GM12878 (cell line): Measurements from ENCODE around the gene DNAJC11. TPM values are rescaled to one million over a fixed set of nuclear protein-coding genes. Genes with fewer than 3 reads are reported as not detected.

Experiments
- ATAC-seq: fragments of 200-7000 bp; cut with Tn5 transposase; 3 replicates; pipeline ENCODE4 v1.9.1; 2020; ENCODE audit warnings: mild to moderate bottlenecking, moderate library complexity
- BruUV-seq: library from RNA; stranded (reverse); fragments of 400-500 nt; replicated peaks from 2 replicates; lab custom pipeline; 2021; lab: Mats Ljungman, UMichigan
- CTCF ChIA-PET: fragments of 300-600 bp; sonication (Branson Sonifier 250); formaldehyde crosslinking; extraction: SDS; loops from one replicate; lab custom pipeline; 2021; ENCODE audit warnings: inconsistent platforms; lab: Yijun Ruan, JAX
- POLR2A ChIA-PET: fragments of 350-600 bp; formaldehyde crosslinking; extraction: SDS; loops from one replicate; lab custom pipeline; 2021; ENCODE audit warnings: inconsistent platforms; lab: Charles Lee
- RAD21 ChIA-PET: fragments of 300-600 bp; sonication (Branson Sonifier 250); formaldehyde crosslinking; loops from one replicate; lab custom pipeline; 2023; ENCODE audit warnings: antibody characterized with exemption; ENCODE audit not compliant: unreplicated experiment; lab: Charles Lee
- SMC1A ChIA-PET: fragments of 300-600 bp; sonication (Branson Sonifier 250); formaldehyde crosslinking; loops from one replicate; lab custom pipeline; 2023; ENCODE audit not compliant: unreplicated experiment, uncharacterized antibody; lab: Charles Lee
- DNase-seq: peaks from one replicate; pipeline ENCODE4 v3.0.0-alpha.2; 2011; ENCODE audit warnings: low read depth, low spot score
- FAIRE-seq: peaks from 3 replicates; lab custom pipeline; 2011; peaks lifted over from hg19 to GRCh38; lab: Jason Lieb, UNC
- H2AFZ ChIP-seq: 2 replicates; pipeline ENCODE4 v1.6.0; 2011; ENCODE audit warnings: low read depth, low read length, control low read depth; ENCODE audit not compliant: control insufficient read depth
- H3K27ac ChIP-seq: 2 replicates; pipeline ENCODE4 v1.5.1; 2011; ENCODE audit warnings: control low read depth; ENCODE audit not compliant: control insufficient read depth, insufficient read depth
- H3K27me3 ChIP-seq, 2 experiments: replicated peaks in 1 of 2; 2 replicates each; pipeline versions ENCODE4 v1.6.0 to v1.6.1; 2011; ENCODE audit warnings: low read length in 1 of 2; ENCODE audit not compliant: control insufficient read depth in 2 of 2, insufficient read depth in 2 of 2
- H3K36me3 ChIP-seq, 2 experiments: 2 replicates each; pipeline ENCODE4 v1.5.1; 2011; ENCODE audit warnings: low read length in 1 of 2; ENCODE audit not compliant: control insufficient read depth in 2 of 2, insufficient read depth in 2 of 2
- H3K4me1 ChIP-seq: 2 replicates; pipeline ENCODE4 v1.6.1; 2011; ENCODE audit warnings: mild to moderate bottlenecking, low read length, moderate library complexity, mixed read lengths; ENCODE audit not compliant: control insufficient read depth, insufficient read depth
- H3K4me2 ChIP-seq: 2 replicates; pipeline ENCODE4 v1.6.0; 2011; ENCODE audit warnings: control low read depth; ENCODE audit not compliant: control insufficient read depth, insufficient read depth
- H3K4me3 ChIP-seq: fragments of 200-600 bp; sonication (generic); 2 replicates; pipeline ENCODE4 v1.5.1; 2016
- H3K79me2 ChIP-seq: 2 replicates; pipeline ENCODE4 v1.6.0; 2011; ENCODE audit warnings: low read length; ENCODE audit not compliant: control insufficient read depth, insufficient read depth
- H3K9ac ChIP-seq: 2 replicates; pipeline ENCODE4 v1.8.0; 2011; ENCODE audit warnings: low read length, control low read depth, mixed read lengths; ENCODE audit not compliant: control insufficient read depth, insufficient read depth
- H3K9me3 ChIP-seq: replicated peaks from 3 replicates; pipeline ENCODE4 v1.5.1; 2011; ENCODE audit warnings: mild to moderate bottlenecking, low read length; ENCODE audit not compliant: control insufficient read depth, insufficient read depth
- H4K20me1 ChIP-seq: 2 replicates; pipeline ENCODE4 v1.6.0; 2011; ENCODE audit not compliant: control insufficient read depth, insufficient read depth
- BCL11A ChIP-seq: IDR thresholded peaks from 2 replicates; pipeline ENCODE4 v1.6.1; 2011; ENCODE audit warnings: low read depth, low read length
- CBX5 ChIP-seq: sonication (generic); IDR thresholded peaks from 2 replicates; pipeline ENCODE4 v1.6.1; 2016; ENCODE audit warnings: low read depth, moderate library complexity, mild to moderate bottlenecking, inconsistent platforms
- CHD2 ChIP-seq: IDR thresholded peaks from 2 replicates; pipeline ENCODE4 v1.6.1; 2011; ENCODE audit warnings: low read depth, low read length, improper control_type of control experiment, borderline replicate concordance
- CHD4 ChIP-seq: fragments of 200-600 bp; sonication (generic); IDR thresholded peaks from 2 replicates; pipeline ENCODE4 v1.6.1; 2016; ENCODE audit warnings: mild to moderate bottlenecking
- IKZF1 ChIP-seq: fragments of 450-650 bp; conservative IDR thresholded peaks from 2 replicates; pipeline ENCODE4 v1.6.1; 2017; ENCODE audit warnings: antibody characterized with exemption, mild to moderate bottlenecking
- IRF4 ChIP-seq: IDR thresholded peaks from 2 replicates; pipeline ENCODE4 v1.6.1; 2011; ENCODE audit warnings: low read depth, low read length
- MXI1 ChIP-seq: fragments of 150-350 bp; IDR thresholded peaks from 2 replicates; pipeline ENCODE4 v1.6.1; 2011; ENCODE audit warnings: low read depth, mild to moderate bottlenecking, inconsistent platforms, low read length, improper control_type of control experiment
- NFXL1 ChIP-seq: fragments of 450-650 bp; IDR thresholded peaks from 2 replicates; pipeline ENCODE4 v1.6.1; 2017; ENCODE audit warnings: antibody characterized with exemption, mild to moderate bottlenecking, borderline replicate concordance
- NR2F1 ChIP-seq: fragments of 450-650 bp; conservative IDR thresholded peaks from 2 replicates; pipeline ENCODE4 v1.6.1; 2017; ENCODE audit warnings: mild to moderate bottlenecking
- POU2F2 ChIP-seq: IDR thresholded peaks from 3 replicates; pipeline ENCODE4 v1.6.1; 2011; ENCODE audit warnings: low read depth, mild to moderate bottlenecking, low read length, borderline replicate concordance
- SMC3 ChIP-seq: IDR thresholded peaks from 2 replicates; pipeline ENCODE4 v1.6.1; 2011; ENCODE audit warnings: low read length, improper control_type of control experiment, borderline replicate concordance
- TARDBP ChIP-seq: IDR thresholded peaks from 2 replicates; pipeline ENCODE4 v1.6.1; 2016; ENCODE audit warnings: borderline replicate concordance
- ZNF217 ChIP-seq: fragments of 450-650 bp; IDR thresholded peaks from 2 replicates; pipeline ENCODE4 v1.6.1; 2017; ENCODE audit warnings: antibody characterized with exemption, mild to moderate bottlenecking
- ZNF24 ChIP-seq: fragments of 450-650 bp; IDR thresholded peaks from 2 replicates; pipeline ENCODE4 v1.6.1; 2017; ENCODE audit warnings: antibody characterized with exemption, mild to moderate bottlenecking
- WGBS: methylation state at CpG from one replicate; pipeline ENCODE4 v1.1.6; 2016; ENCODE audit warnings: low lambda C conversion rate; ENCODE audit not compliant: insufficient replicate concordance, insufficient coverage; ENCODE audit errors: missing lambda C conversion rate; 5-methylcytosine and 5-hydroxymethylcytosine counted together
- in situ Hi-C: fragments of 300-500 bp; cut with MboI; formaldehyde crosslinking; loops from 9 replicates; pipeline ENCODE4 v1.14.3; 2018; ENCODE audit warnings: mixed read lengths
- intact Hi-C: fragments of 100-400 bp; cut with micrococcal nuclease; formaldehyde crosslinking; loops from one replicate; pipeline ENCODE4 v1.14.2; 2022; ENCODE audit not compliant: unreplicated experiment
- polyA plus RNA-seq, 11 experiments: library from polyadenylated mRNA; depleted of rRNA in 4 of 11; unstranded in 6 of 11; stranded (reverse) in 5 of 11; fragments of >200 nt; fragmentation: Nextera tagmentation in 4 of 11; fragmentation: Illumina TruSeq in 1 of 11; extraction: Ambion mirVana in 4 of 11; extraction: Trizol in 1 of 11; gene quantifications; 1 replicate in 1 of 11; 2 replicates in 10 of 11; pipeline versions ENCODE4 v1.2.1 to v1.2.3, GENCODE V29; 2011 to 2016; ENCODE audit warnings: inconsistent platforms in 2 of 11, missing spikeins in 2 of 11, low read depth in 1 of 11
- total RNA-seq, 4 experiments: library from RNA; depleted of rRNA in 3 of 4; stranded (reverse); fragments of >200 nt in 3 of 4; fragmentation: Illumina TruSeq in 1 of 4; extraction: Trizol in 1 of 4; gene quantifications; 2 replicates each; pipeline versions ENCODE4 v1.2.1 to v1.2.3, GENCODE V29; 2013 to 2021
- TF ChIP-seq, protein P1 (sequence below): fragments of 450-650 bp; IDR thresholded peaks from 2 replicates; pipeline ENCODE4 v1.6.1; 2017; ENCODE audit warnings: mild to moderate bottlenecking
- TF ChIP-seq, protein P2 (sequence below): fragments of 150-350 bp; IDR thresholded peaks from 2 replicates; pipeline ENCODE4 v1.6.1; 2016; ENCODE audit warnings: low read depth, low read length
- TF ChIP-seq, protein P3 (sequence below): fragments of 450-650 bp; IDR thresholded peaks from 2 replicates; pipeline ENCODE4 v1.6.1; 2017; ENCODE audit warnings: mild to moderate bottlenecking, moderate library complexity

DNAJC11 gene
- total and polyA plus RNA-seq, 10 of the 15 experiments (the other 5 are each of a cell fraction or from before 2014, with no cell fraction given), result 5.0 to 58.8 (median 39.5) TPM

DNA sequence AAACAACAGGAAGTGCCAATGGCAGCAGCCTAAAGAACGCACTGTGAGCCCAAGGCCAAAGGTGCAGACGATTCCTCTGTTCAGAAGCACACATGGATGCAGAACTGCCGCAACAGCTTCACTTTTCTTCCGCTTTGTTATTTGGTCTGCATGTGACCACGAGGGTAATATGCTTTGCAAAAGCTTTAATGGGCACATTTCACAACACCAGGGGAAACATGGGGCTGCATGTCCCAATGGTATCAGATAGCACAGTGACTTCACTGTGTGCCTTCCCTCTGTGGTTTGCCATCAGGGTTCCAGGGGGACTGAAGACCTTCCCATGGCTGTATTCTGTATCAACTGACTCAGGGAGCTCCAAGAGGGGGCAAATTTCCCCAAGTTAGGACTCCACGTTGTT, 48.6 kb downstream of the DNAJC11 start:
- ChIA-PET RAD21 (no interaction called here), CTCF (no interaction called here), POLR2A (no interaction called here), SMC1A (no interaction called here)
- no peaks in the 10 kb centered on the region for H4K20me1 ChIP-seq
- H3K27ac ChIP-seq, result no peak overlapping the region
- H3K79me2 ChIP-seq, result no peaks in the 10 kb centered on the region
- FAIRE-seq (no peak), ATAC-seq (no peak), DNase-seq (no peak)
- H3K9ac ChIP-seq, result no peak overlapping the region
- H3K36me3 ChIP-seq, result peaks cover 20 to 28% of the 10 kb centered on the region in 2 experiments
- H3K9me3 ChIP-seq, result no peaks in the 10 kb centered on the region
- BruUV-seq, result no TSS peak
- TF ChIP-seq ZNF24 (no peak), POU2F2 (no peak), CBX5 (no peak), CHD2 (no peak), MXI1 (no peak), SMC3 (no peak), ZNF217 (no peak), NFXL1 (no peak), NR2F1 (no peak), TARDBP (no peak), CHD4 (no peak), IRF4 (no peak), IKZF1 (no peak), BCL11A (no peak)
- TF ChIP-seq, protein P1, sequence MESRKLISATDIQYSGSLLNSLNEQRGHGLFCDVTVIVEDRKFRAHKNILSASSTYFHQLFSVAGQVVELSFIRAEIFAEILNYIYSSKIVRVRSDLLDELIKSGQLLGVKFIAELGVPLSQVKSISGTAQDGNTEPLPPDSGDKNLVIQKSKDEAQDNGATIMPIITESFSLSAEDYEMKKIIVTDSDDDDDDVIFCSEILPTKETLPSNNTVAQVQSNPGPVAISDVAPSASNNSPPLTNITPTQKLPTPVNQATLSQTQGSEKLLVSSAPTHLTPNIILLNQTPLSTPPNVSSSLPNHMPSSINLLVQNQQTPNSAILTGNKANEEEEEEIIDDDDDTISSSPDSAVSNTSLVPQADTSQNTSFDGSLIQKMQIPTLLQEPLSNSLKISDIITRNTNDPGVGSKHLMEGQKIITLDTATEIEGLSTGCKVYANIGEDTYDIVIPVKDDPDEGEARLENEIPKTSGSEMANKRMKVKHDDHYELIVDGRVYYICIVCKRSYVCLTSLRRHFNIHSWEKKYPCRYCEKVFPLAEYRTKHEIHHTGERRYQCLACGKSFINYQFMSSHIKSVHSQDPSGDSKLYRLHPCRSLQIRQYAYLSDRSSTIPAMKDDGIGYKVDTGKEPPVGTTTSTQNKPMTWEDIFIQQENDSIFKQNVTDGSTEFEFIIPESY, result no peak
- TF ChIP-seq, protein P2, sequence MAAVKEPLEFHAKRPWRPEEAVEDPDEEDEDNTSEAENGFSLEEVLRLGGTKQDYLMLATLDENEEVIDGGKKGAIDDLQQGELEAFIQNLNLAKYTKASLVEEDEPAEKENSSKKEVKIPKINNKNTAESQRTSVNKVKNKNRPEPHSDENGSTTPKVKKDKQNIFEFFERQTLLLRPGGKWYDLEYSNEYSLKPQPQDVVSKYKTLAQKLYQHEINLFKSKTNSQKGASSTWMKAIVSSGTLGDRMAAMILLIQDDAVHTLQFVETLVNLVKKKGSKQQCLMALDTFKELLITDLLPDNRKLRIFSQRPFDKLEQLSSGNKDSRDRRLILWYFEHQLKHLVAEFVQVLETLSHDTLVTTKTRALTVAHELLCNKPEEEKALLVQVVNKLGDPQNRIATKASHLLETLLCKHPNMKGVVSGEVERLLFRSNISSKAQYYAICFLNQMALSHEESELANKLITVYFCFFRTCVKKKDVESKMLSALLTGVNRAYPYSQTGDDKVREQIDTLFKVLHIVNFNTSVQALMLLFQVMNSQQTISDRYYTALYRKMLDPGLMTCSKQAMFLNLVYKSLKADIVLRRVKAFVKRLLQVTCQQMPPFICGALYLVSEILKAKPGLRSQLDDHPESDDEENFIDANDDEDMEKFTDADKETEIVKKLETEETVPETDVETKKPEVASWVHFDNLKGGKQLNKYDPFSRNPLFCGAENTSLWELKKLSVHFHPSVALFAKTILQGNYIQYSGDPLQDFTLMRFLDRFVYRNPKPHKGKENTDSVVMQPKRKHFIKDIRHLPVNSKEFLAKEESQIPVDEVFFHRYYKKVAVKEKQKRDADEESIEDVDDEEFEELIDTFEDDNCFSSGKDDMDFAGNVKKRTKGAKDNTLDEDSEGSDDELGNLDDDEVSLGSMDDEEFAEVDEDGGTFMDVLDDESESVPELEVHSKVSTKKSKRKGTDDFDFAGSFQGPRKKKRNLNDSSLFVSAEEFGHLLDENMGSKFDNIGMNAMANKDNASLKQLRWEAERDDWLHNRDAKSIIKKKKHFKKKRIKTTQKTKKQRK, result no peak
- TF ChIP-seq, protein P3, sequence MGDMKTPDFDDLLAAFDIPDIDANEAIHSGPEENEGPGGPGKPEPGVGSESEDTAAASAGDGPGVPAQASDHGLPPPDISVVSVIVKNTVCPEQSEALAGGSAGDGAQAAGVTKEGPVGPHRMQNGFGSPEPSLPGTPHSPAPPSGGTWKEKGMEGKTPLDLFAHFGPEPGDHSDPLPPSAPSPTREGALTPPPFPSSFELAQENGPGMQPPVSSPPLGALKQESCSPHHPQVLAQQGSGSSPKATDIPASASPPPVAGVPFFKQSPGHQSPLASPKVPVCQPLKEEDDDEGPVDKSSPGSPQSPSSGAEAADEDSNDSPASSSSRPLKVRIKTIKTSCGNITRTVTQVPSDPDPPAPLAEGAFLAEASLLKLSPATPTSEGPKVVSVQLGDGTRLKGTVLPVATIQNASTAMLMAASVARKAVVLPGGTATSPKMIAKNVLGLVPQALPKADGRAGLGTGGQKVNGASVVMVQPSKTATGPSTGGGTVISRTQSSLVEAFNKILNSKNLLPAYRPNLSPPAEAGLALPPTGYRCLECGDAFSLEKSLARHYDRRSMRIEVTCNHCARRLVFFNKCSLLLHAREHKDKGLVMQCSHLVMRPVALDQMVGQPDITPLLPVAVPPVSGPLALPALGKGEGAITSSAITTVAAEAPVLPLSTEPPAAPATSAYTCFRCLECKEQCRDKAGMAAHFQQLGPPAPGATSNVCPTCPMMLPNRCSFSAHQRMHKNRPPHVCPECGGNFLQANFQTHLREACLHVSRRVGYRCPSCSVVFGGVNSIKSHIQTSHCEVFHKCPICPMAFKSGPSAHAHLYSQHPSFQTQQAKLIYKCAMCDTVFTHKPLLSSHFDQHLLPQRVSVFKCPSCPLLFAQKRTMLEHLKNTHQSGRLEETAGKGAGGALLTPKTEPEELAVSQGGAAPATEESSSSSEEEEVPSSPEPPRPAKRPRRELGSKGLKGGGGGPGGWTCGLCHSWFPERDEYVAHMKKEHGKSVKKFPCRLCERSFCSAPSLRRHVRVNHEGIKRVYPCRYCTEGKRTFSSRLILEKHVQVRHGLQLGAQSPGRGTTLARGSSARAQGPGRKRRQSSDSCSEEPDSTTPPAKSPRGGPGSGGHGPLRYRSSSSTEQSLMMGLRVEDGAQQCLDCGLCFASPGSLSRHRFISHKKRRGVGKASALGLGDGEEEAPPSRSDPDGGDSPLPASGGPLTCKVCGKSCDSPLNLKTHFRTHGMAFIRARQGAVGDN, result no peak
- intact Hi-C loops, result no loop called here
- 78% methylated on average over 6 of the region's 6 CpGs for WGBS
- no peak overlapping the region for H2AFZ ChIP-seq
- no peak overlapping the region for H3K4me2 ChIP-seq
- no peaks in the 10 kb centered on the region for H3K27me3 ChIP-seq
- no peak overlapping the region for H3K4me3 ChIP-seq
- no peaks in the 10 kb centered on the region for H3K4me1 ChIP-seq
- in situ Hi-C loops, result no loop called here
